ENCODE results near the gene ADAMTS3. TPM values are rescaled to one million over a fixed set of nuclear protein-coding genes. Genes with fewer than 3 reads are reported as not detected.
A peak's percentile ranks its signal among the peaks of the same experiment; 100 is the strongest.

The ADAMTS3 gene
- total and polyA plus RNA-seq, 2 donors (not counting 3 experiments of a cell fraction or from before 2014, with no cell fraction given) = 0.37 to 1.3 TPM

GRCh38 chr4:72341432-72341820, 227.6 kb downstream of the ADAMTS3 start:
- POLR2A ChIA-PET = no interaction called here
- intact Hi-C loops (cut with micrococcal nuclease) = no loop called here
- BruUV-seq (replicated peaks) = no TSS peak

GRCh38 chr4:72340803-72341431, 228.1 kb downstream of the ADAMTS3 start:
- no peaks in the 10 kb centered on the region for H3K9me3 ChIP-seq (replicated peaks; ENCODE audit: control insufficient read depth, insufficient read depth, low read length)
- no peak overlapping the region for H3K9ac ChIP-seq (replicated peaks; ENCODE audit: extremely low read depth, insufficient read depth, low read length)
- FAIRE-seq = peak; percentile 50
- H2AFZ ChIP-seq (ENCODE audit: low read depth, low read length) = no peak overlapping the region
- dilution Hi-C loops (cut with MboI; ENCODE audit: extremely low pct_ligation_motif_present, low sequenced_read_pairs) (no loop called here), intact Hi-C loops (cut with micrococcal nuclease) (no loop called here)
- ChIA-PET POLR2A (no interaction called here), CTCF (interaction anchor here (0.7 to 3.8 kb wide), 11 partner anchors 8 to 130 kb away, joined by 3 to 25 read pairs (median 3); no protein-coding TSS in a partner anchor)
- H3K4me2 ChIP-seq (ENCODE audit: insufficient read depth, low read length) = no peak overlapping the region
- no peaks in the 10 kb centered on the region for H3K27me3 ChIP-seq (ENCODE audit: control insufficient read depth in 2 of 2, insufficient read depth in 2 of 2, low read length in 2 of 2)
- no peaks in the 10 kb centered on the region for H4K20me1 ChIP-seq (replicated peaks; ENCODE audit: control insufficient read depth, extremely low read depth, insufficient read depth, low read length)
- H3K9me1 ChIP-seq (replicated peaks; ENCODE audit: control insufficient read depth, extremely low read depth, insufficient read depth, low read length) = no peaks in the 10 kb centered on the region
- H3K27ac ChIP-seq (ENCODE audit: insufficient read depth, low read depth, low read length) = no peak overlapping the region
- no peak for TF ChIP-seq POLR2A (IDR thresholded peaks at IDR 0.05; ENCODE audit: low read depth, low read length)
- no peak for TF ChIP-seq JUN (IDR thresholded peaks at IDR 0.05; ENCODE audit: borderline replicate concordance, insufficient read depth, insufficient read length, low read depth)
- no TSS peak for BruUV-seq (replicated peaks)
- no peaks in the 10 kb centered on the region for H3K36me3 ChIP-seq (ENCODE audit: control insufficient read depth in 2 of 2, extremely low read depth in 1 of 2, insufficient read depth in 2 of 2, low read length in 2 of 2)
- no peaks in the 10 kb centered on the region for H3K79me2 ChIP-seq (ENCODE audit: control insufficient read depth, insufficient read depth, low read length)
- no peak for DNase-seq (ENCODE audit: low read depth, low spot score)
- H3K4me1 ChIP-seq (ENCODE audit: control insufficient read depth, extremely low read depth, insufficient read depth, low read length) = no peaks in the 10 kb centered on the region
- H3K4me3 ChIP-seq (replicated peaks in 1 of 3; ENCODE audit: insufficient read depth in 1 of 3, low read depth in 1 of 3, low read length in 3 of 3) = no peak overlapping the region

More at GRCh38 chr4:72341432-72341820, 227.6 kb downstream of the ADAMTS3 start:
- no peak overlapping the region for H3K4me3 ChIP-seq (replicated peaks in 1 of 3; ENCODE audit: insufficient read depth in 1 of 3, low read depth in 1 of 3, low read length in 3 of 3)
- no peaks in the 10 kb centered on the region for H3K27me3 ChIP-seq (ENCODE audit: control insufficient read depth in 2 of 2, insufficient read depth in 2 of 2, low read length in 2 of 2)
- no peak overlapping the region for H3K27ac ChIP-seq (ENCODE audit: insufficient read depth, low read depth, low read length)
- no peak for TF ChIP-seq FOS (IDR thresholded peaks at IDR 0.05; ENCODE audit: borderline replicate concordance, insufficient read depth, low read length)
- TF ChIP-seq, protein P1, sequence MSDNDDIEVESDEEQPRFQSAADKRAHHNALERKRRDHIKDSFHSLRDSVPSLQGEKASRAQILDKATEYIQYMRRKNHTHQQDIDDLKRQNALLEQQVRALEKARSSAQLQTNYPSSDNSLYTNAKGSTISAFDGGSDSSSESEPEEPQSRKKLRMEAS (IDR thresholded peaks at IDR 0.05; ENCODE audit: insufficient read depth, insufficient read length) = no peak
- no peak overlapping the region for H3K9ac ChIP-seq (replicated peaks; ENCODE audit: extremely low read depth, insufficient read depth, low read length)
- H3K4me1 ChIP-seq (ENCODE audit: control insufficient read depth, extremely low read depth, insufficient read depth, low read length) = no peaks in the 10 kb centered on the region
- CTCF ChIA-PET = interaction anchor here (0.7 to 3.8 kb wide), 11 partner anchors 8 to 129 kb away, joined by 3 to 25 read pairs (median 3); no protein-coding TSS in a partner anchor
- no peaks in the 10 kb centered on the region for H4K20me1 ChIP-seq (replicated peaks; ENCODE audit: control insufficient read depth, extremely low read depth, insufficient read depth, low read length)
- no peaks in the 10 kb centered on the region for H3K9me3 ChIP-seq (replicated peaks; ENCODE audit: control insufficient read depth, insufficient read depth, low read length)
- FAIRE-seq (no peak), DNase-seq (ENCODE audit: low read depth, low spot score) (no peak)
- no peaks in the 10 kb centered on the region for H3K9me1 ChIP-seq (replicated peaks; ENCODE audit: control insufficient read depth, extremely low read depth, insufficient read depth, low read length)
- H3K79me2 ChIP-seq (ENCODE audit: control insufficient read depth, insufficient read depth, low read length) = no peaks in the 10 kb centered on the region
- H3K4me2 ChIP-seq (ENCODE audit: insufficient read depth, low read length) = no peak overlapping the region
- dilution Hi-C loops (cut with MboI; ENCODE audit: extremely low pct_ligation_motif_present, low sequenced_read_pairs) = no loop called here
- no peak overlapping the region for H2AFZ ChIP-seq (ENCODE audit: low read depth, low read length)
- H3K36me3 ChIP-seq (ENCODE audit: control insufficient read depth in 2 of 2, extremely low read depth in 1 of 2, insufficient read depth in 2 of 2, low read length in 2 of 2) = no peaks in the 10 kb centered on the region
